SK-N-MC (cell line): ENCODE results near the gene ZBTB7C.

Source experiments
- EZH2 ChIP-seq: fragments of 200-600 bp; sonication (generic); IDR thresholded peaks from one replicate; pipeline ENCODE4 v1.6.1; 2017; ENCODE audit warnings: antibody characterized with exemption
- FOXP2 ChIP-seq: optimal IDR thresholded peaks from 2 replicates; pipeline ENCODE3; 2011; ENCODE audit warnings: mild to moderate bottlenecking, moderate library complexity; ENCODE audit not compliant: insufficient read depth; ENCODE audit errors: extremely low read length, control extremely low read depth
- POLR2AphosphoS5 ChIP-seq: IDR thresholded peaks from 2 replicates; pipeline ENCODE4 v1.6.1; 2012; ENCODE audit warnings: mild to moderate bottlenecking, low read depth, low read length, borderline replicate concordance

DNA sequence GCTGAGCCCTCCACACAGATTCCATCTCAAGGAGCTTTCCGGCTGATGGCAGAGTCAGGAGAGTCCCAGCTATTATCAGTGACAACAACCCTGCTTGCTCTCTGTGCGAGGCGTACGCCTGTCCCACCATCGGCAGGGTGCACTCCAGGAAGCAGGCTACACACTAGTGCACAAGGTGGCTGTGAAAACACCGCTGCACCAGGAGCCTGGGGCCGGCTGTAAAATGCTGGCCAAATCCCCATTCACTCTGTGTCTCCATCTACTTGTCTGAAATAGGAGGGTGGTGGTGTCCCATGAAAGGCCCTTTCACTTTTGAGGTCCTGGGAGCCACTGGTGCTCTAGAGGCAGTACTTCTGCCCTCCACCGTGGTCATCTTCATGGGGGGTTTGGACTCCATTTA, 295.5 kb downstream of the ZBTB7C start:
- TF ChIP-seq POLR2AphosphoS5, result no peak
- TF ChIP-seq EZH2, result no peak
- TF ChIP-seq FOXP2, result no peak
